ENCODE results near the gene MEPE.

DNA sequence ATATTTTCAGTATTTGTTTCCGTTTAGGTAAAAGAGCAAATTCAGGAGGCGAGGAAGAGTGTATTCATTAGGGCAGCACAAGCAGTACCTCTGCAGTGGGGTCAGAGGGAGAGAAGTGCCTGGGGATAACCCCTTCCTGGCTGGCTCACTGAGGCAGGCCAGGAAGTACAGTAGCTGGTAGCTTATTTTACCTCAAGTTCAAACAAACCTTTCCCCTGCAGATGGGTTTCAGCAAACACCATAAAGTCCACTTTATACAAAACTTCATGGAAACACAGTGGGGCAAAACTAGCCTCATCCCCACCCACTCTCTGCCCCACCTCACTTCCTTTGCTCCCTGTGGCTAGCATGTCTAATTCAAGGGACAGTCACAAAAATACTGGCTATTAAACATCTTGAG, 29.5 kb downstream of the MEPE start:
- TF ChIP-seq, protein P1, sequence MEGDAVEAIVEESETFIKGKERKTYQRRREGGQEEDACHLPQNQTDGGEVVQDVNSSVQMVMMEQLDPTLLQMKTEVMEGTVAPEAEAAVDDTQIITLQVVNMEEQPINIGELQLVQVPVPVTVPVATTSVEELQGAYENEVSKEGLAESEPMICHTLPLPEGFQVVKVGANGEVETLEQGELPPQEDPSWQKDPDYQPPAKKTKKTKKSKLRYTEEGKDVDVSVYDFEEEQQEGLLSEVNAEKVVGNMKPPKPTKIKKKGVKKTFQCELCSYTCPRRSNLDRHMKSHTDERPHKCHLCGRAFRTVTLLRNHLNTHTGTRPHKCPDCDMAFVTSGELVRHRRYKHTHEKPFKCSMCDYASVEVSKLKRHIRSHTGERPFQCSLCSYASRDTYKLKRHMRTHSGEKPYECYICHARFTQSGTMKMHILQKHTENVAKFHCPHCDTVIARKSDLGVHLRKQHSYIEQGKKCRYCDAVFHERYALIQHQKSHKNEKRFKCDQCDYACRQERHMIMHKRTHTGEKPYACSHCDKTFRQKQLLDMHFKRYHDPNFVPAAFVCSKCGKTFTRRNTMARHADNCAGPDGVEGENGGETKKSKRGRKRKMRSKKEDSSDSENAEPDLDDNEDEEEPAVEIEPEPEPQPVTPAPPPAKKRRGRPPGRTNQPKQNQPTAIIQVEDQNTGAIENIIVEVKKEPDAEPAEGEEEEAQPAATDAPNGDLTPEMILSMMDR (IDR thresholded peaks at IDR 0.05): no peak
- TF ChIP-seq POLR2AphosphoS5 (IDR thresholded peaks at IDR 0.05) (no peak), POLR2A (IDR thresholded peaks at IDR 0.05) (no peak), EP300 (IDR thresholded peaks at IDR 0.05) (no peak)
